Stomach (tissue), 9 donors: ENCODE measurements around the gene STARD7. TPM values are rescaled to one million over a fixed set of nuclear protein-coding genes. Genes with fewer than 3 reads are reported as not detected.
A peak's percentile ranks its signal among the peaks of the same experiment; 100 is the strongest.

Experiments used
- DNase-seq, 2 donors: peaks; one replicate each; pipeline versions ENCODE4 v3.0.0 to v3.0.0-alpha.2; 2013 to 2019
- H3K27ac ChIP-seq, 5 donors: fragments of 200-600 bp in 4 of 5; sonication (generic) in 4 of 5; one replicate each; pipeline ENCODE4 v1.5.1; 2013 to 2019; ENCODE audit warnings: mild to moderate bottlenecking in 1 of 5, moderate library complexity in 1 of 5
- H3K27me3 ChIP-seq, 3 donors: fragments of 200-600 bp; sonication (generic); one replicate each; pipeline ENCODE4 v1.5.1; 2017 to 2019; ENCODE audit warnings: mixed run types in 1 of 3
- H3K36me3 ChIP-seq, 4 donors: fragments of 200-600 bp; sonication (generic); 1 replicate in 3 of 4; 2 replicates in 1 of 4; pipeline ENCODE4 v1.5.1; 2016 to 2019
- H3K4me1 ChIP-seq, 4 donors: fragments of 200-600 bp; sonication (generic); one replicate each; pipeline ENCODE4 v1.5.1; 2016 to 2019
- H3K4me3 ChIP-seq, 4 donors: fragments of 200-600 bp; sonication (generic) in 3 of 4; one replicate each; pipeline ENCODE4 v1.5.1; 2016 to 2019; ENCODE audit warnings: mild to moderate bottlenecking in 1 of 4
- H3K9me3 ChIP-seq, 4 donors: fragments of 200-600 bp; sonication (generic); one replicate each; pipeline ENCODE4 v1.5.1; 2016 to 2019
- CTCF ChIP-seq, 7 experiments: fragments of 450-650 bp in 4 of 7; fragments of 200-600 bp in 3 of 7; sonication (generic) in 3 of 7; IDR thresholded peaks; one replicate each; pipeline ENCODE4 v1.5.1; 2016 to 2019; ENCODE audit warnings: antibody characterized with exemption in 7 of 7, control low read depth in 2 of 7, mild to moderate bottlenecking in 1 of 7
- EP300 ChIP-seq: sonication (generic); formaldehyde crosslinking; IDR thresholded peaks from one replicate; pipeline ENCODE4 v1.6.1; 2017; ENCODE audit warnings: antibody characterized with exemption
- POLR2A ChIP-seq, 4 donors: fragments of 450-650 bp; IDR thresholded peaks; one replicate each; pipeline ENCODE4 v1.6.1; 2016; ENCODE audit warnings: antibody characterized with exemption in 4 of 4, control low read depth in 2 of 4, mild to moderate bottlenecking in 1 of 4, moderate library complexity in 1 of 4
- POLR2AphosphoS5 ChIP-seq, 3 donors: sonication (generic); formaldehyde crosslinking; IDR thresholded peaks; one replicate each; pipeline ENCODE4 v1.6.1; 2016; ENCODE audit warnings: antibody characterized with exemption in 3 of 3
- WGBS, 5 donors: extraction: QIAGEN DNeasy Blood & Tissue Kit in 3 of 5; methylation state at CpG; one replicate each; pipeline versions ENCODE4 v1.1.5 to v1.1.7; 2013 to 2018; 5-methylcytosine and 5-hydroxymethylcytosine counted together
- intact Hi-C: fragments of 100-400 bp; cut with DNase I; formaldehyde crosslinking; loops from one replicate; pipeline ENCODE4 v1.15.1; 2023; ENCODE audit warnings: low total_unique reads
- polyA plus RNA-seq, 3 donors: library from polyadenylated mRNA; stranded (reverse); fragments of 200-250 nt; gene quantifications; one replicate each; pipeline ENCODE4 v1.2.3, GENCODE V29; 2013
- total RNA-seq, 5 donors: library from RNA; depleted of rRNA; stranded (reverse); fragments of >200 nt; gene quantifications; one replicate each; pipeline versions ENCODE4 v1.1.0 to v1.2.3, GENCODE V29; 2014 to 2016
- donor health status: healthy with polysubstance abuse.
- donor health status: Bipolar disorder and iron deficiency.
- donor health status: healthy.

The STARD7 gene
- total and polyA plus RNA-seq, 8 donors: 30.3 to 165 (median 48.7) TPM

- WGBS, 5 donors: 91 to 99% (median 97%) methylated on average over 3 of the region's 3 CpGs
- H3K4me1 ChIP-seq: no peaks in the 10 kb centered on the region
- H3K27ac ChIP-seq: no peak overlapping the region
- H3K4me3 ChIP-seq: no peak overlapping the region
- no peak for TF ChIP-seq EP300
- TF ChIP-seq POLR2AphosphoS5 (IDR thresholded peaks at IDR 0.05): no peak
- no peak for TF ChIP-seq POLR2A (IDR thresholded peaks at IDR 0.05)
- no peak for TF ChIP-seq CTCF (IDR thresholded peaks at IDR 0.05)
- peaks cover 0 to 5% (median 0%) of the 10 kb centered on the region in 4 donors for H3K9me3 ChIP-seq
- no peaks in the 10 kb centered on the region for H3K27me3 ChIP-seq
- H3K36me3 ChIP-seq: no peaks in the 10 kb centered on the region
- no peak for DNase-seq
- intact Hi-C loops: loop anchor here (10.0 kb wide), 1 partner anchor 146 kb away; no protein-coding TSS in a partner anchor
Measured at GRCh38 chr2:96170626-96171025, 38.0 kb downstream of the STARD7 start.

- Histone ChIP-seq H3K27ac (no peak overlapping the region), H3K4me1 (no peaks in the 10 kb centered on the region), H3K27me3 (no peaks in the 10 kb centered on the region), H3K36me3 (no peaks in the 10 kb centered on the region), H3K4me3 (no peak overlapping the region), H3K9me3 (peaks cover 0 to 5% (median 0%) of the 10 kb centered on the region in 4 donors)
- no peak for DNase-seq
- intact Hi-C loops: loop anchor here (10.0 kb wide), 1 partner anchor 145 kb away; no protein-coding TSS in a partner anchor
- WGBS, 5 donors: 85 to 90% (median 87%) methylated on average over 2 of the region's 2 CpGs
- TF ChIP-seq POLR2AphosphoS5 (IDR thresholded peaks at IDR 0.05): no peak
- no peak for TF ChIP-seq POLR2A (IDR thresholded peaks at IDR 0.05)
- TF ChIP-seq EP300: no peak
- no peak for TF ChIP-seq CTCF (IDR thresholded peaks at IDR 0.05)
Measured at GRCh38 chr2:96169868-96170507, 38.6 kb downstream of the STARD7 start.

GRCh38 chr2:96167407-96168013 lies 41.1 kb downstream of the STARD7 start:
- intact Hi-C loops: no loop called here
- no peaks in the 10 kb centered on the region for H3K36me3 ChIP-seq
- peaks cover 0 to 5% (median 0%) of the 10 kb centered on the region in 4 donors for H3K9me3 ChIP-seq
- H3K27me3 ChIP-seq: peaks cover 0 to 4% (median 0%) of the 10 kb centered on the region in 3 donors
- H3K4me3 ChIP-seq: no peak overlapping the region
- 55 to 73% (median 67%) methylated on average over 6 of the region's 6 CpGs for WGBS, 5 donors
- TF ChIP-seq POLR2A (IDR thresholded peaks at IDR 0.05) (no peak), POLR2AphosphoS5 (IDR thresholded peaks at IDR 0.05) (no peak)
- no peaks in the 10 kb centered on the region for H3K4me1 ChIP-seq
- no peak overlapping the region for H3K27ac ChIP-seq
- no peak for DNase-seq

- WGBS, 5 donors: 79 to 88% (median 82%) methylated on average over 11 to 18 of the region's 18 CpGs
- H3K27me3 ChIP-seq: peaks cover 0 to 4% (median 0%) of the 10 kb centered on the region in 3 donors
- H3K9me3 ChIP-seq: peaks cover 0 to 5% (median 3%) of the 10 kb centered on the region in 4 donors
- no peaks in the 10 kb centered on the region for H3K4me1 ChIP-seq
- intact Hi-C loops: no loop called here
- no peaks in the 10 kb centered on the region for H3K36me3 ChIP-seq
- DNase-seq: peak in 1 of 2 donors; percentile 57
- no peak overlapping the region for H3K4me3 ChIP-seq
- TF ChIP-seq POLR2AphosphoS5 (IDR thresholded peaks at IDR 0.05) (no peak), POLR2A (IDR thresholded peaks at IDR 0.05) (no peak), CTCF (IDR thresholded peaks at IDR 0.05) (no peak), EP300 (no peak)
- peak overlapping the region in 4 of 5 donors; percentile 50 to 72 (median 58) for H3K27ac ChIP-seq
Measured at GRCh38 chr2:96164459-96165184, 44.0 kb downstream of the STARD7 start.
